Natural killer cell (primary cell): Measurements from ENCODE around the gene IGF2. TPM values are rescaled to one million over a fixed set of nuclear protein-coding genes. Genes with fewer than 3 reads are reported as not detected.

ENCODE experiments used
- ATAC-seq, 3 donors: fragments of 150-1000 bp in 2 of 3; fragments of 200-7000 bp in 1 of 3; cut with Tn5 transposase; 1 replicate in 1 of 3; 2 replicates in 2 of 3; pipeline ENCODE4 v1.10.0; 2021; ENCODE audit warnings: mild to moderate bottlenecking in 2 of 3, moderate library complexity in 2 of 3
- DNase-seq, 2 donors: peaks; one replicate each; pipeline versions ENCODE4 v3.0.0 to v3.0.0-alpha.2; 2013 to 2021; ENCODE audit warnings: mixed read lengths in 1 of 2
- H3K27ac ChIP-seq: one replicate; pipeline ENCODE4 v1.5.1; 2013; ENCODE audit warnings: mild to moderate bottlenecking, low read length
- H3K27me3 ChIP-seq: one replicate; pipeline ENCODE4 v1.6.1; 2013; ENCODE audit warnings: low read length; ENCODE audit not compliant: control insufficient read depth, insufficient read depth
- H3K36me3 ChIP-seq: one replicate; pipeline ENCODE4 v1.6.1; 2013; ENCODE audit warnings: low read length; ENCODE audit not compliant: control insufficient read depth, insufficient read depth
- H3K4me1 ChIP-seq: one replicate; pipeline ENCODE4 v1.6.1; 2013; ENCODE audit warnings: low read length; ENCODE audit not compliant: control insufficient read depth, insufficient read depth
- H3K4me3 ChIP-seq: one replicate; pipeline ENCODE4 v1.5.1; 2013; ENCODE audit warnings: low read length
- H3K9me3 ChIP-seq: one replicate; pipeline ENCODE4 v1.6.1; 2013; ENCODE audit warnings: low read length; ENCODE audit not compliant: control insufficient read depth, insufficient read depth
- H3K27ac Mint-ChIP-seq, 2 donors: one replicate each; pipeline ENCODE4 v1.8.0; 2022; ENCODE audit warnings: mild to moderate bottlenecking in 2 of 2, mixed read lengths in 2 of 2, moderate library complexity in 1 of 2
- H3K27me3 Mint-ChIP-seq, 2 donors: one replicate each; pipeline ENCODE4 v1.8.0; 2022; ENCODE audit warnings: low read depth in 2 of 2, mixed read lengths in 2 of 2
- H3K36me3 Mint-ChIP-seq: one replicate; pipeline ENCODE4 v1.8.0; 2022; ENCODE audit warnings: mixed read lengths
- H3K4me1 Mint-ChIP-seq, 2 donors: one replicate each; pipeline ENCODE4 v1.8.0; 2022; ENCODE audit warnings: mixed read lengths in 2 of 2
- H3K4me3 Mint-ChIP-seq: one replicate; pipeline ENCODE4 v1.8.0; 2022; ENCODE audit warnings: mild to moderate bottlenecking, moderate library complexity, mixed read lengths
- H3K9me3 Mint-ChIP-seq, 2 donors: one replicate each; pipeline ENCODE4 v1.8.0; 2022; ENCODE audit warnings: mixed read lengths in 2 of 2
- CTCF ChIP-seq: fragments of 200-600 bp; IDR thresholded peaks from one replicate; pipeline ENCODE4 v1.8.0; 2022; ENCODE audit warnings: antibody characterized with exemption
- WGBS: methylation state at CpG from one replicate; pipeline ENCODE4 v1.1.7; 2013; ENCODE audit warnings: missing lambda C conversion rate; ENCODE audit not compliant: insufficient coverage; 5-methylcytosine and 5-hydroxymethylcytosine counted together
- intact Hi-C: fragments of 100-400 bp; cut with micrococcal nuclease; formaldehyde crosslinking; loops from one replicate; pipeline ENCODE4 v1.14.2; 2022
- total RNA-seq, 4 donors: library from RNA; stranded (reverse); fragments of 120-200 nt in 1 of 4; gene quantifications; one replicate each; pipeline versions ENCODE4 v1.2.3 to v1.2.4, GENCODE V29; 2013 to 2022

IGF2 gene
- total RNA-seq, 3 donors from 2014 or later (not counting 1 experiment from before 2014, with no cell fraction given), result not detected

GRCh38 chr11:2136952-2137201 is 2.3 kb downstream of the IGF2 start:
- Mint-ChIP-seq H3K27ac (no peak overlapping the region), H3K9me3 (no peaks in the 10 kb centered on the region), H3K4me3 (peak overlapping the region; percentile 35), H3K36me3 (no peaks in the 10 kb centered on the region), H3K4me1 (peaks cover 0 to 11% of the 10 kb centered on the region in 2 donors), H3K27me3 (peaks cover 38 to 50% of the 10 kb centered on the region in 2 donors)
- 16% methylated on average over 8 of the region's 8 CpGs for WGBS
- Histone ChIP-seq H3K4me1 (peaks cover 13% of the 10 kb centered on the region), H3K27me3 (peaks cover 24% of the 10 kb centered on the region), H3K9me3 (no peaks in the 10 kb centered on the region), H3K27ac (no peak overlapping the region), H3K36me3 (no peaks in the 10 kb centered on the region), H3K4me3 (no peak overlapping the region)
- no peak for TF ChIP-seq CTCF
- DNase-seq (no peak), ATAC-seq (no peak)
- intact Hi-C loops, result no loop called here

GRCh38 chr11:2136209-2136951 is 2.8 kb downstream of the IGF2 start:
- Histone ChIP-seq H3K27ac (no peak overlapping the region), H3K4me3 (no peak overlapping the region), H3K4me1 (peaks cover 13% of the 10 kb centered on the region), H3K36me3 (no peaks in the 10 kb centered on the region), H3K9me3 (no peaks in the 10 kb centered on the region), H3K27me3 (peaks cover 22% of the 10 kb centered on the region)
- Mint-ChIP-seq H3K9me3 (no peaks in the 10 kb centered on the region), H3K27me3 (peaks cover 33 to 52% of the 10 kb centered on the region in 2 donors), H3K4me3 (peak overlapping the region; percentile 40), H3K36me3 (no peaks in the 10 kb centered on the region), H3K27ac (no peak overlapping the region), H3K4me1 (peaks cover 0 to 11% of the 10 kb centered on the region in 2 donors)
- intact Hi-C loops, result no loop called here
- DNase-seq, result no peak
- WGBS, result 36% methylated on average over 24 of the region's 24 CpGs
- no peak for TF ChIP-seq CTCF
- no peak for ATAC-seq

- no peak overlapping the region for H3K4me3 Mint-ChIP-seq
- DNase-seq, result no peak
- 90% methylated on average over 14 of the region's 14 CpGs for WGBS
- H3K36me3 ChIP-seq, result no peaks in the 10 kb centered on the region
- peaks cover 26 to 49% of the 10 kb centered on the region in 2 donors for H3K27me3 Mint-ChIP-seq
- H3K4me1 Mint-ChIP-seq, result peaks cover 0 to 11% of the 10 kb centered on the region in 2 donors
- H3K27ac ChIP-seq, result no peak overlapping the region
- no peaks in the 10 kb centered on the region for H3K9me3 ChIP-seq
- no peaks in the 10 kb centered on the region for H3K9me3 Mint-ChIP-seq
- intact Hi-C loops, result no loop called here
- H3K4me1 ChIP-seq, result peaks cover 13% of the 10 kb centered on the region
- ATAC-seq, result no peak
- TF ChIP-seq CTCF, result no peak
- peaks cover 16% of the 10 kb centered on the region for H3K27me3 ChIP-seq
- H3K4me3 ChIP-seq, result no peak overlapping the region
- H3K36me3 Mint-ChIP-seq, result no peaks in the 10 kb centered on the region
- H3K27ac Mint-ChIP-seq, result no peak overlapping the region
Observed at GRCh38 chr11:2135648-2136201, 3.5 kb downstream of the IGF2 start.
